GM23338 (cell line): ENCODE measurements around the gene GPR119.

Source experiments
- CTCF ChIP-seq, 2 experiments: fragments of 200-600 bp in 1 of 2; sonication (generic) in 1 of 2; conservative IDR thresholded peaks; 2 replicates each; pipeline versions ENCODE4 v1.5.1 to v1.6.1; 2016 to 2017; ENCODE audit warnings: antibody characterized with exemption in 2 of 2, low read depth in 2 of 2, mild to moderate bottlenecking in 2 of 2, moderate library complexity in 1 of 2
- EZH2 ChIP-seq: fragments of 200-600 bp; sonication (generic); IDR thresholded peaks from one replicate; pipeline ENCODE4 v1.8.0; 2017; ENCODE audit warnings: antibody characterized with exemption, mild to moderate bottlenecking, low read depth; ENCODE audit not compliant: unreplicated experiment
- EZH2phosphoT487 ChIP-seq: fragments of 200-600 bp; sonication (generic); IDR thresholded peaks from one replicate; pipeline ENCODE4 v1.8.1; 2018; ENCODE audit warnings: antibody characterized with exemption; ENCODE audit not compliant: unreplicated experiment
- NANOG ChIP-seq: IDR thresholded peaks from 2 replicates; pipeline ENCODE4 v1.6.1; 2016; ENCODE audit warnings: antibody characterized with exemption, borderline replicate concordance

DNA sequence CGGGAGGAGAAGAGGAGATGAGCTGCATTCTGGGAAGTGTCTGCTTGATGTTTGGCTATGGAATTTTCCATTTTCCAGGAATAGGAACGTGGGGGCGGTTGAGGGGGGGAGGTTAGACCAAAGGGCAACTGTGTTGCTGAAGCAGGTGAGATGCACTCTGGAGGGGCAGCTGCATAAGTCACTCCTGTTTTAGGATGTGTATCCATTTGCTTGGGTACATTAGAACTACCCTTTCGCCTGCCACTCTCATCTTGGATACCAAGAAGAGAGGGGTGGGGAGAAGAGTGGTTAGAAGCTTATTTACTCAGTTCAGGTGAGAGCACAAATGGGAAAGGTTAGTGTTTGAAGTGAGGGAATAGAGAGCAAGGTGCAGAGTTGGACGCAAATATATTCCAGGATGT is 934 bp upstream of the GPR119 start:
- TF ChIP-seq CTCF (conservative IDR thresholded peaks at IDR 0.05; ENCODE audit: low read depth in 2 of 2) (no peak), NANOG (no peak), EZH2 (no peak), EZH2phosphoT487 (no peak)
